Measurements from ENCODE around the gene DYSF.

Gene DYSF

DNA sequence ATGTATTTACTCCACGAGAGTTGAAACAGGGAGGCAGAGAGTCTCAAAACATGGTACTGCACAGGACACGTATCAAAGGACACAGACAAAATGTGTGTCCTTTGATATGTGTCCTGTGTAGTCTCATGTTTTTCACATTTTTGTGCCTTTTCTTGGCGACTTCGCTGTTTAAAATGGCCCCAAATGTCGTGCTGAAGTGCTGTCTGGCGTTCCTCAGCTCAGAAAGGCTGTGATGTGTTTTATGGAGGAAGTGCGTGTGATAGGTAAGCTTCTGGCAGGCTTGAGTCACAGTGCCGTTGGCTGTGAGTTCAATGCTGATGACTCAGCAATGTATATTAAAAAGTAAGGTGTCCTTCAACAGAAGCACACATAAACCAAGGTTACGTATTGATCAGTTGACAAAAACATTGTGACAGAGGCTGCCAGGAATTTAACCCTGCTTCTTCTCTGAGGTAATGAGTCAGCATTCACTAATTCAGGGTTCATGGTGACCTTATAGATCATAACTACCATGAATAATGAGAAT lies 78.2 kb downstream of the DYSF start:
- no peak overlapping the region for H3K27ac ChIP-seq (ENCODE audit: insufficient read depth in 1 of 2, low read depth in 1 of 2, low read length in 2 of 2, poor library complexity in 1 of 2, severe bottlenecking in 2 of 2)
- ChIA-PET POLR2A (no interaction called here), CTCF (interaction anchor here (3.1 kb wide), 1 partner anchor 267 kb away, joined by 15 read pairs; no protein-coding TSS in a partner anchor)
- peaks cover 0 to 2% (median 0%) of the 10 kb centered on the region in 5 experiments for H3K9me3 ChIP-seq (ENCODE audit: control extremely low read depth in 1 of 5, control insufficient read depth in 4 of 5, insufficient read depth in 2 of 5, low read depth in 1 of 5, low read length in 4 of 5)
- H3K36me3 ChIP-seq (ENCODE audit: control insufficient read depth in 4 of 4, insufficient read depth in 4 of 4, low read length in 3 of 4): no peaks in the 10 kb centered on the region
- peaks cover 0 to 8% (median 2%) of the 10 kb centered on the region in 5 experiments for H3K27me3 ChIP-seq (replicated peaks in 2 of 5; ENCODE audit: control insufficient read depth in 4 of 5, insufficient read depth in 5 of 5, low read length in 4 of 5)
- 98% methylated on average over 4 of the region's 9 CpGs for WGBS (ENCODE audit: insufficient coverage)
- no peak overlapping the region for H3K4me3 ChIP-seq (ENCODE audit: control insufficient read depth in 1 of 7, extremely low read depth in 1 of 7, insufficient read depth in 4 of 7, low read depth in 2 of 7, low read length in 6 of 7)
- H3K4me1 ChIP-seq (ENCODE audit: control extremely low read depth in 1 of 4, control insufficient read depth in 4 of 4, insufficient read depth in 4 of 4, low read length in 3 of 4): peaks cover 0 to 4% (median 0%) of the 10 kb centered on the region in 4 experiments
- DNase-seq: peak; percentile 36 to 80 (median 69)

DNA sequence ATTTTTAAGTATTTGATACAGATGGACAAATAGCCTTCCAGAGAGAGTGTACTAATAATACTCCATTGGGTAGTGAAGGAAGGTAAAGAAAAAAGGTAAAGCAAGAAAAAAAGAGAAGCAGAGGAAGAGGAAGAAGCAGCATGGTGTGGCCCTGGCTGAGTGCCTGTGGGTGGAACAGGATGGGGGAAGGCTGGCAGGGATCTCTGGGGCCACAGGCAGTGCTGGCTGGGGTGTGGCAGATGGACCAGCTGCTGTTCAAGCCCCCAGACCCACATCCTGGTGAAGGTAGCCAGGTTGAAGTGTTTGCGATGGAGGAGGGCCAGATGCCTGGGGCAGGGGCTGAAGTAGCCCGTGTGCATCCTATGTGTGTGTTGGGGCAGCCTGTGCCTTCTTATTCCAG lies 79.0 kb downstream of the DYSF start:
- no peaks in the 10 kb centered on the region for H3K36me3 ChIP-seq (ENCODE audit: control insufficient read depth in 4 of 4, insufficient read depth in 4 of 4, low read length in 3 of 4)
- DNase-seq: peak in 2 of 3 donors; percentile 7 to 32
- CTCF ChIA-PET: interaction anchor here (0.8 to 1.3 kb wide), 2 partner anchors 10 to 14 kb away, joined by 3 to 4 read pairs; no protein-coding TSS in a partner anchor
- H3K4me3 ChIP-seq (ENCODE audit: control insufficient read depth in 1 of 7, extremely low read depth in 1 of 7, insufficient read depth in 4 of 7, low read depth in 2 of 7, low read length in 6 of 7): no peak overlapping the region
- peaks cover 0 to 2% (median 0%) of the 10 kb centered on the region in 5 experiments for H3K9me3 ChIP-seq (ENCODE audit: control extremely low read depth in 1 of 5, control insufficient read depth in 4 of 5, insufficient read depth in 2 of 5, low read depth in 1 of 5, low read length in 4 of 5)
- peaks cover 0 to 4% (median 0%) of the 10 kb centered on the region in 4 experiments for H3K4me1 ChIP-seq (ENCODE audit: control extremely low read depth in 1 of 4, control insufficient read depth in 4 of 4, insufficient read depth in 4 of 4, low read length in 3 of 4)
- peaks cover 0 to 8% (median 2%) of the 10 kb centered on the region in 5 experiments for H3K27me3 ChIP-seq (replicated peaks in 2 of 5; ENCODE audit: control insufficient read depth in 4 of 5, insufficient read depth in 5 of 5, low read length in 4 of 5)
- no peak overlapping the region for H3K27ac ChIP-seq (ENCODE audit: insufficient read depth in 1 of 2, low read depth in 1 of 2, low read length in 2 of 2, poor library complexity in 1 of 2, severe bottlenecking in 2 of 2)
- WGBS (ENCODE audit: insufficient coverage): 100% methylated on average over 1 of the region's 2 CpGs
- POLR2A ChIA-PET: no interaction called here

DNA sequence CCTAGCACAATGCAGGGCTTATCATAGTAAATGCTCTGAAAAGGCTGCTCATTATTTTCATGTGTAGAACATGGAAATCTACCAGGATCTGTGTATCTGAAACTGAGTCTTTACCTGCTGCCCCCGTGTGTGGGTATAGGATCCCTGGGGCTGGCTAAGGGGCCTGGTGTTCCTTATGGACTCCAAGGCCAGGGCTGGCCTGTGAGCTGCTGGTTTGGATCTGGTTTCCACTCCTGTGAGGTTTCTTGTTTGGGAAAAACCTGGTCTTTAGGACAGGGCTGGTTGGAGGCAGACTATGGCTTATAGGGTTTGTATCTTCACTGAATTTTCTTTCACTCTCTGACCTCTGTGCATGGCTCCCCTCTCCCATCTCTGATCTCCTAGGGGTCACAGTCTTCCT lies 80.8 kb downstream of the DYSF start:
- H3K27ac ChIP-seq (ENCODE audit: insufficient read depth in 1 of 2, low read depth in 1 of 2, low read length in 2 of 2, poor library complexity in 1 of 2, severe bottlenecking in 2 of 2): no peak overlapping the region
- H3K4me1 ChIP-seq (ENCODE audit: control extremely low read depth in 1 of 4, control insufficient read depth in 4 of 4, insufficient read depth in 4 of 4, low read length in 3 of 4): peaks cover 0 to 4% (median 0%) of the 10 kb centered on the region in 4 experiments
- H3K4me3 ChIP-seq (ENCODE audit: control insufficient read depth in 1 of 7, extremely low read depth in 1 of 7, insufficient read depth in 4 of 7, low read depth in 2 of 7, low read length in 6 of 7): no peak overlapping the region
- DNase-seq: no peak
- CTCF ChIA-PET: interaction anchor here (1.7 kb wide), 1 partner anchor 15 kb away, joined by 5 read pairs; no protein-coding TSS in a partner anchor
- WGBS (ENCODE audit: insufficient coverage): 91% methylated on average over 1 of the region's 1 CpG
- POLR2A ChIA-PET: no interaction called here
- H3K27me3 ChIP-seq (replicated peaks in 2 of 5; ENCODE audit: control insufficient read depth in 4 of 5, insufficient read depth in 5 of 5, low read length in 4 of 5): peaks cover 0 to 3% (median 0%) of the 10 kb centered on the region in 5 experiments
- no peaks in the 10 kb centered on the region for H3K36me3 ChIP-seq (ENCODE audit: control insufficient read depth in 4 of 4, insufficient read depth in 4 of 4, low read length in 3 of 4)
- H3K9me3 ChIP-seq (ENCODE audit: control extremely low read depth in 1 of 5, control insufficient read depth in 4 of 5, insufficient read depth in 2 of 5, low read depth in 1 of 5, low read length in 4 of 5): peaks cover 0 to 2% (median 0%) of the 10 kb centered on the region in 5 experiments

DNA sequence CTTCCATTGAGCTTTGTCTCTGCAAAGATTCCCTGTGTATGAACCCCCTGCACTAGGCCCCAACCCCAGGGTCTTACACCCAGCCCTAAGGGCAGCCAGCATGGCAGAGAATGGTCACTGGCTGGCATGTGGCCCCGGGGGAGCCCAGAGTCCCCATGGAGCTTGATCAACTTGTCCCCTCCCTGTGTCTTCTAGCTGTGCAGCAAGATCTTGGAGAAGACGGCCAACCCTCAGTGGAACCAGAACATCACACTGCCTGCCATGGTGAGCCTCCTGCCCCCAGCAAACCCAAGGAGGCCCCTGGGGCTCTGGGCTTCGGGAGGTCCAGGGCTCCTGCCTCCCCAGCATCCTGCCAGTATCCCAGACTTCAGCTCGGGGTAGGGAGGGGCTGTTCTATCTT lies 81.5 kb downstream of the DYSF start:
- H3K4me1 ChIP-seq (ENCODE audit: control extremely low read depth in 1 of 4, control insufficient read depth in 4 of 4, insufficient read depth in 4 of 4, low read length in 3 of 4): peaks cover 0 to 4% (median 0%) of the 10 kb centered on the region in 4 experiments
- H3K27me3 ChIP-seq (replicated peaks in 2 of 5; ENCODE audit: control insufficient read depth in 4 of 5, insufficient read depth in 5 of 5, low read length in 4 of 5): peaks cover 0 to 2% (median 0%) of the 10 kb centered on the region in 5 experiments
- no peaks in the 10 kb centered on the region for H3K36me3 ChIP-seq (ENCODE audit: control insufficient read depth in 4 of 4, insufficient read depth in 4 of 4, low read length in 3 of 4)
- H3K27ac ChIP-seq (ENCODE audit: insufficient read depth in 1 of 2, low read depth in 1 of 2, low read length in 2 of 2, poor library complexity in 1 of 2, severe bottlenecking in 2 of 2): no peak overlapping the region
- DNase-seq: no peak
- WGBS (ENCODE audit: insufficient coverage): 97% methylated on average over 4 of the region's 4 CpGs
- ChIA-PET POLR2A (no interaction called here), CTCF (interaction anchor here (1.6 to 1.7 kb wide), 2 partner anchors 13 to 14 kb away, joined by 4 to 5 read pairs; no protein-coding TSS in a partner anchor)
- H3K9me3 ChIP-seq (ENCODE audit: control extremely low read depth in 1 of 5, control insufficient read depth in 4 of 5, insufficient read depth in 2 of 5, low read depth in 1 of 5, low read length in 4 of 5): peaks cover 0 to 2% (median 0%) of the 10 kb centered on the region in 5 experiments
- H3K4me3 ChIP-seq (ENCODE audit: control insufficient read depth in 1 of 7, extremely low read depth in 1 of 7, insufficient read depth in 4 of 7, low read depth in 2 of 7, low read length in 6 of 7): no peak overlapping the region

DNA sequence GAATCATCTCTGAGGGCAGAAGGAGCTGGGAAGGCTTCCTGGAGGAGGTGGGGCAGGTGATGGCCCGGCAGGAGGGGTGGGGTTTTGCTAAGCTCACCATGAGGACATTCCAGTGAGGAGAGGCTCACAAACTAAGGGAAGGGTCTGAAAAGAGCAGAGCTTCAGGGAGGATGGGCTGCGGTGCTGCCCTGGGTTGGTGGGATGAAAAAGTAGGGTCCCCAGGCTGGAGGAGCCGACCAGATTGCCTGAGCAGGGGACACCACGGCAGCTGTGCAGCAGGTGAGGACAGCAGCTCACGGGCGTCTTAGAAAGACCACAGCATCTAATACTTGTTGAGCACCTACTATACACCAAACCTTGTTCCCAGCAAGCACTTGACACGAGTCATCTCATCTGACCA lies 82.2 kb downstream of the DYSF start:
- Histone ChIP-seq H3K27ac (ENCODE audit: insufficient read depth in 1 of 2, low read depth in 1 of 2, low read length in 2 of 2, poor library complexity in 1 of 2, severe bottlenecking in 2 of 2) (no peak overlapping the region), H3K9me3 (ENCODE audit: control extremely low read depth in 1 of 5, control insufficient read depth in 4 of 5, insufficient read depth in 2 of 5, low read depth in 1 of 5, low read length in 4 of 5) (peaks cover 0 to 2% (median 0%) of the 10 kb centered on the region in 5 experiments), H3K4me3 (ENCODE audit: control insufficient read depth in 1 of 7, extremely low read depth in 1 of 7, insufficient read depth in 4 of 7, low read depth in 2 of 7, low read length in 6 of 7) (no peak overlapping the region), H3K4me1 (ENCODE audit: control extremely low read depth in 1 of 4, control insufficient read depth in 4 of 4, insufficient read depth in 4 of 4, low read length in 3 of 4) (peaks cover 0 to 4% (median 0%) of the 10 kb centered on the region in 4 experiments), H3K36me3 (ENCODE audit: control insufficient read depth in 4 of 4, insufficient read depth in 4 of 4, low read length in 3 of 4) (no peaks in the 10 kb centered on the region), H3K27me3 (replicated peaks in 2 of 5; ENCODE audit: control insufficient read depth in 4 of 5, insufficient read depth in 5 of 5, low read length in 4 of 5) (peaks cover 0 to 2% (median 0%) of the 10 kb centered on the region in 5 experiments)
- CTCF ChIA-PET: interaction anchor here (1.1 to 1.7 kb wide), 3 partner anchors 9 to 13 kb away, joined by 4 to 5 read pairs (median 4); no protein-coding TSS in a partner anchor
- DNase-seq: no peak
- WGBS (ENCODE audit: insufficient coverage): 96% methylated on average over 7 of the region's 7 CpGs
- POLR2A ChIA-PET: no interaction called here

DNA sequence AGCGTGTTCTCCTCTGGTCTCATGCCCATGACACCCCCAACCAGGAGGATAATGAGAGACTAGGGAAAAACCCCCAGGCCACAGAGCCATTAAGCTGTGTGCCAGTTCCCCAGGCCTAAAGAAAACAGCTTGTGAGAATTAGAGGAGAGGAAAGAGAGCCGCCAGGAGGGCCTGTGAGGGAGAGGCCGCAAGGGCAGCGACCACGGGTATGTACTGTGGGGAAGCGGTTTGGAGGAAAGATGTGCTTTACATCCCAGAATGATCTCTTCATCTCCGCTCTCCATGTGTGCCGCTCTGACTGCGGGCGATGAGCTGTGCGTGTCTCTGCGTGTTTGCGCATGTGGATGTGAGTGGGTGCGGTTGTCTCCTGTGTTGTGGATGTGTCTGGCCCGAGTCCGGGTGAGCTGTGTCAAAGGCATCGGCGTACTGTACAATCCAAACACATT lies 82.9 kb downstream of the DYSF start:
- no peak overlapping the region for H3K4me3 ChIP-seq (ENCODE audit: control insufficient read depth in 1 of 7, extremely low read depth in 1 of 7, insufficient read depth in 4 of 7, low read depth in 2 of 7, low read length in 6 of 7)
- peaks cover 0 to 2% (median 0%) of the 10 kb centered on the region in 5 experiments for H3K9me3 ChIP-seq (ENCODE audit: control extremely low read depth in 1 of 5, control insufficient read depth in 4 of 5, insufficient read depth in 2 of 5, low read depth in 1 of 5, low read length in 4 of 5)
- 91% methylated on average over 6 of the region's 18 CpGs for WGBS (ENCODE audit: insufficient coverage)
- DNase-seq: no peak
- H3K4me1 ChIP-seq (ENCODE audit: control extremely low read depth in 1 of 4, control insufficient read depth in 4 of 4, insufficient read depth in 4 of 4, low read length in 3 of 4): peaks cover 0 to 4% (median 0%) of the 10 kb centered on the region in 4 experiments
- no peak overlapping the region for H3K27ac ChIP-seq (ENCODE audit: insufficient read depth in 1 of 2, low read depth in 1 of 2, low read length in 2 of 2, poor library complexity in 1 of 2, severe bottlenecking in 2 of 2)
- peaks cover 0 to 2% (median 0%) of the 10 kb centered on the region in 5 experiments for H3K27me3 ChIP-seq (replicated peaks in 2 of 5; ENCODE audit: control insufficient read depth in 4 of 5, insufficient read depth in 5 of 5, low read length in 4 of 5)
- ChIA-PET CTCF (interaction anchor here (1.1 to 1.6 kb wide), 2 partner anchors 8 to 14 kb away, joined by 4 read pairs; no protein-coding TSS in a partner anchor), POLR2A (no interaction called here)
- no peaks in the 10 kb centered on the region for H3K36me3 ChIP-seq (ENCODE audit: control insufficient read depth in 4 of 4, insufficient read depth in 4 of 4, low read length in 3 of 4)

DNA sequence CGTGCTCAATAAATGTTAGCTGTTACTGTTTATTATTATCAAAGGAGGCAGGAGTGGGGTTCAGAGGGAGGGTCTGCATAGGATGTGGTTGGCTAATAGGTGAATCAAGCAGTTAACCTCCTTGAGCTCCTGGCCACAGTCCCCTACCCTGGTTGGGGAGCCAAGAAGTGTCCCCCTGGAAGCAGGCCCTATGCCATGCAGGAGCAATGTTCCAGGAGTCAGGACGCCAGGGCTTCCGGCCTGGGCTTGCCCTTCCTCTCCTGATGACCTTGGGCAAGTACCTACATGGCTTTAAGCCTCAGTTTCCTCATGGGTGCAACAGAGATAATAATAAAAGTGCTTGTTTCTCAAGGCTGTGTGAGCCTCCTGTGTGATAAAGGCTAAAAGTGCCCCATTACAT lies 84.9 kb downstream of the DYSF start:
- no peaks in the 10 kb centered on the region for H3K27me3 ChIP-seq (replicated peaks in 2 of 5; ENCODE audit: control insufficient read depth in 4 of 5, insufficient read depth in 5 of 5, low read length in 4 of 5)
- DNase-seq: no peak
- H3K36me3 ChIP-seq (ENCODE audit: control insufficient read depth in 4 of 4, insufficient read depth in 4 of 4, low read length in 3 of 4): no peaks in the 10 kb centered on the region
- H3K27ac ChIP-seq (ENCODE audit: insufficient read depth in 1 of 2, low read depth in 1 of 2, low read length in 2 of 2, poor library complexity in 1 of 2, severe bottlenecking in 2 of 2): no peak overlapping the region
- 100% methylated on average over 3 of the region's 3 CpGs for WGBS (ENCODE audit: insufficient coverage)
- H3K4me3 ChIP-seq (ENCODE audit: control insufficient read depth in 1 of 7, extremely low read depth in 1 of 7, insufficient read depth in 4 of 7, low read depth in 2 of 7, low read length in 6 of 7): no peak overlapping the region
- CTCF ChIA-PET: interaction anchor here (2.0 to 2.2 kb wide), 2 partner anchors 8 to 612 kb away, joined by 5 to 6 read pairs; no protein-coding TSS in a partner anchor
- H3K9me3 ChIP-seq (ENCODE audit: control extremely low read depth in 1 of 5, control insufficient read depth in 4 of 5, insufficient read depth in 2 of 5, low read depth in 1 of 5, low read length in 4 of 5): no peaks in the 10 kb centered on the region
- no peaks in the 10 kb centered on the region for H3K4me1 ChIP-seq (ENCODE audit: control extremely low read depth in 1 of 4, control insufficient read depth in 4 of 4, insufficient read depth in 4 of 4, low read length in 3 of 4)
- POLR2A ChIA-PET: no interaction called here

Measured in common myeloid progenitor, CD34-positive (primary cell).